CD4-positive, alpha-beta T cell treated with Interleukin-15 for 4 hours (primary cell): Measurements from ENCODE around the gene OR56A5.
"Not testable (repeated sequence)": the region's sequence is repeated elsewhere in the genome, so short reads cannot be mapped to it uniquely, and the experiment has no call there.

Experiments used
- DNase-seq: peaks from one replicate; pipeline ENCODE4 v3.0.0-alpha.2; 2020; ENCODE audit warnings: low spot score

Gene OR56A5, protein sequence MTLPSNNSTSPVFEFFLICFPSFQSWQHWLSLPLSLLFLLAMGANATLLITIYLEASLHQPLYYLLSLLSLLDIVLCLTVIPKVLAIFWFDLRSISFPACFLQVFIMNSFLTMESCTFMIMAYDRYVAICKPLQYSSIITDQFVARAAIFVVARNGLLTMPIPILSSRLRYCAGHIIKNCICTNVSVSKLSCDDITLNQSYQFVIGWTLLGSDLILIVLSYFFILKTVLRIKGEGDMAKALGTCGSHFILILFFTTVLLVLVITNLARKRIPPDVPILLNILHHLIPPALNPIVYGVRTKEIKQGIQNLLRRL

DNA sequence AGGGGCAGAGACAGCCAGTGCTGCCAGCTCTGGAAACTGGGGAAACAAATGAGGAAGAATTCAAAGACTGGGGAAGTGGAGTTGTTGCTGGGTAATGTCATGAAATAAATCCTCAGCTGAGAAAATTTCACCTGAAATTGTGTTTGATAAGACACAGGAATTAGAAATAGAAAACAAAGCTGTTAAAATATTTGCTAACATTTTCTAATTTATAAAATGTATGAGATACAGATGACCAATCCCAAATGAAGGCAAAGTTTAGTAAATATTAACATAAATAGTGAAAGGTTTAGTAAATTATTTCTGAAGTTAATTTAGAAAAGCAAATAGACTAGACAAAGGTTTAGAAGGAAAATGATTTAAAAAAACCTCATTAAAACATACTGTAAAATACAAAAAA lies at the start of gene OR56A5:
TSS of gene OR56A5 (minus strand) at position 101 of the 400 bp plus-strand sequence. CDS start at position 101, 0 bp downstream.
- DNase-seq: no peak

DNA sequence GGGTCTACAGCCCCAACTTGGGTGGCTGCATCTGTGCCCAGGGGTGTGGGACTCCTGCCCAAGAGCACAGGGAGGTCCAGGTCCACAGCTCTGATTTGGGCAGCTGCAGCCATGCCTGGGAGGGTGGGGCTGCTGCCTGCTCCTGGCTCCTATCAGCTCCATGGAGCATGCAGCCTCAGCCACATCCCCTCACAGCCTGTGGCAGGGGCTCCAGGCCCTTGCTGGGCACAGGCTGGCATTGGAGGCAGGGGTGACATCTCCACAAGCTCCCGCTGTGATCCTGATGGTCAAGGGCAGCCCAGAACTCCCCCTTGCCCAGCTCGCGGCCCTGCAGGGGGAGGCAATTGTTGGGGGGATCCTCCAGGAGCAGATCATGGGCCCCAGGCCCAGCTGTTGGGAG lies 44.7 kb upstream of the OR56A5 start:
- DNase-seq: no peak

GRCh38 chr11:6012035-6012668 lies 43.9 kb upstream of the OR56A5 start:
- no peak for DNase-seq

DNA sequence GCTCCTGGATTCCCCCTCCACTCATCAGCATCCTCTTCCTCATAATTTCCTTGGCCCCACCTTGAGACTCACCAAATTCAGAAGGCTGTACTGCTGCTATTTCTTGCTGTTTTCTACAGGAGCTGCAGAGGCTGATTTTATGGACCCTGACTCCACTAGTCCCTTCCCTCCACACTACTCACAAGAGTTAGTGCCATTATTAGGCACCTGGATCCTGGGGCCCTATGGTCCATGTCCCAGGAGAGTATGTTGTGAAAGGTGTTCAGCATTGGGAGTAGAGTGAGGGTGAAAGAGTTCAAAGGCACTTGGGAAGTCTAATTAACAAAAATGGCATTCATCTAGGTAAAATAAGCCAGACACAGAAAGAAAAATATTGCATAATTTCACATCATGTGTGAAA lies 38.6 kb upstream of the OR56A5 start, which contains the start of gene OR56A4:
TSS of gene OR56A4 (minus strand) at position 101 of the 400 bp plus-strand sequence. CDS start 3,954 bp downstream, outside the sequence.
- DNase-seq: no peak

DNA sequence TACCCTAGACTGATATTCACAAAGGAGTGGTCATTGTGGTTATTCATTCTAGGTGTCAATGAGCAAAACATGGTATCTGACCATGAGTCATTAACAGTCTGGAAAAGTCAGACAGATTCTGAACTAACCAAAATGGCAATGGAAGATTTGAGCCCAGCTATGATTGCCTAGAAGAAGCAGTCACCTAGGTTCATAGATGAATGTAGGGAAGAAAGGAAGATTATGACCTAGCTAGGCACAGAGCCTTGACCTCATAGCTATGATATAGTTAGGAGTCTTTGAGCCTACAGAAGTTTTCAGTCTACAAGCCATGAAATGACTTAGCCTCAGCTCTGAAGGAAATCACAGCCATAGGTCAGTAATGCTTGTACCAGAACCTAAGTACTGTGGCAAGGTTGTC lies 38.1 kb upstream of the OR56A5 start:
- DNase-seq: no peak

DNA sequence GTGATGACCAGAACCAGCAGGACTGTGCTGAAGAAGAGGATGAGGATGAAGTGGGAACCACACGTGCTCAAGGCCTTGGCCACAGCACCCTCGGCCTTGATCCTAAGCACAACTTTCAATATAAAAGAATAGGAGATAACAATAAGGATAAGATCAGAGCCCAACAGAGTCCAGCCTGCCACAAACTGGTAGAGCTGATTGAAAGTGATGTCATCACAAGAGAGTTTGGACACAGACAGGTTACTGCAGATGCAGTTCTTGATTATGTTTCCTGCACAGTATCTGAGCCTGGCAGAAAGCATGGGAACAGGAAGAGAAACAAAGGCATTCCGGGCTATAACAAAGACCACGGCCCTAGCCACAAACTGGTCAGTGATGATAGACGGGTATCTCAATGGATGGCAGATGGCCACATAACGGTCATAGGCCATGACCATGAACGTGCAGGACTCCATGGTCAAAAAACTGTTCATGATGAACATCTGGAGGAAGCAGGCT lies 34.0 kb upstream of the OR56A5 start:
- DNase-seq: no peak

DNA sequence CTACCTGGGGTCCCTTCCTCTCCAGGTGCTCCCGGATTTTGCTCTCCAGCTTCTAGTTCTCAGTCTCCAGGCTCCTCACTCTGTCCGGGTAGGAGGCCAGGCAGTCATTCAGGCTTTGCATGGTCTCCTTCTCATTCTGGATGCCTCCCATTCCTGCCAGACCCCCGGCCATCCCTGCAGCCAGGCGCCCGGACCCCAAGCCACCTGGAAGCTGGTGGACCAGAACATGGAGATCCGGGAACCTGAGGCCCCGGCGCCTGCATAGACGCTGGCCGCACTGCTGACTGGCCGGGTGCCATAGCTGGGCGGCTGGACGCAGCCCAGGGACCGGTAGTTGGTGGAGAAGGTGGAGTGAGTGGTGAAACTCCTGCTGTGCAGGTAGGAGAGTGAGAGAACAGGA lies 26.5 kb upstream of the OR56A5 start:
- DNase-seq: no peak

GRCh38 chr11:5992604-5993251 lies 24.4 kb upstream of the OR56A5 start:
- no peak for DNase-seq

DNA sequence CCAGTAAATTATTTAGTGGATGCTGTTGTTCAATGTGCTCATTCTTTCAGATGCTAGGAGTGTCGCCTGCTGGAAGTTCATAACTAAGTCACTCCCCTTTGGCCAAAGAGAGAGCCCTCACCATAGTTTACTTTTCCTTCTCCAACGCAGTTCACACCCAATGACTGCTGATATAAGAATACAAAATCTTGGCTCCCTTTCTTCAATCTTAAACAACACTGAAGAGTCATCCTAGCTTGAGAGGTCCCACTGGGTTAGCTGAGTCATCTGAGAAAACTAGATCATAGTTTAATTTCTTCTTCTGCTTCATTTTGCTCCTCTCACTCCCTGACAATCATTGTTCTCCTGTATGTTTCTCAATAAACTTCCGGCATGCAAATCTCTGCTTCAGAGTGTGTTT lies 23.9 kb upstream of the OR56A5 start:
- DNase-seq: no peak

- DNase-seq: no peak
Observed at GRCh38 chr11:5989203-5989602, 20.9 kb upstream of the OR56A5 start.

GRCh38 chr11:5986885-5987284 lies 18.6 kb upstream of the OR56A5 start, which contains the start of gene OR52L1:
OR52L1 (minus strand) TSS chr11:5986985; CDS start chr11:5986930, 55 bp downstream.
- no peak for DNase-seq

GRCh38 chr11:5983443-5983842 lies 15.1 kb upstream of the OR56A5 start:
- DNase-seq: no peak

DNA sequence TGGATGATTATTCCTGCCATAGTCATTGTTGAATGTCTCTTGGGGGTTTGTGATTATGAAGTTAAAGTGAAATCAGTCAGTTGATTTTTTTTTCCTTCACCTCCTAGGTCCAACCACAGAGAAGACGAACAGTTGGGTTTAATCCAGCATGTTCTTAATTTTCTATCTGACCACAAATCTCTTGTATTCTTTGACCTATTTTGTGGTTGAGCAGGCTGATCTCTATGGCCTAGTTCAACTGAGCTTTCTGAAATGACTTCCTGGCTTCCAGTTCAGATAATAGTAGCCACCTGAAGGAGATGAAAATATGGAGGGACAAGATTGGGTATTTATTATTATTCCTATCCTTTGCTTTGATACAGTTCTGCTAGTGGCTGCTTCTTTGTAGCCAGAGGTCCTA lies 5.2 kb upstream of the OR56A5 start:
- no peak for DNase-seq

GRCh38 chr11:5967708-5968107 lies 586 bp downstream of the OR56A5 start:
- DNase-seq: no peak

DNA sequence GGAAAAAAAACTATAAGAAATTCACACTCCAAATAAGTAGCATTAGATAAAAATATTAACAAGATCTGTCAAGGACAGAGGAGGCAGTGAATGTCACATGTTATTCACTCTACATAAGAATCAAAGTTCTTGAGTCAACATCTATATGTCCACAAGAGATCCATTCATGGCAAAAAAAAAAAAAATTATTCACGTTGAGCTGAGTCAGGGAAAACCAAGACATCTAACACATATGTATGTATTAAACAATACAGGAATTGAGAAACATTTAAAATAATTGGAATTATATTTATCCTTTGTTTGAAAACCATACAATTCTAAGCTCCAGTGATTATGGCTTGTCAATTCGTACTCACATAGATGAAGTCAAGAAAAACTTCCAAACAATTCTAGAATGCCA lies 1.3 kb downstream of the OR56A5 start:
- DNase-seq: no peak

DNA sequence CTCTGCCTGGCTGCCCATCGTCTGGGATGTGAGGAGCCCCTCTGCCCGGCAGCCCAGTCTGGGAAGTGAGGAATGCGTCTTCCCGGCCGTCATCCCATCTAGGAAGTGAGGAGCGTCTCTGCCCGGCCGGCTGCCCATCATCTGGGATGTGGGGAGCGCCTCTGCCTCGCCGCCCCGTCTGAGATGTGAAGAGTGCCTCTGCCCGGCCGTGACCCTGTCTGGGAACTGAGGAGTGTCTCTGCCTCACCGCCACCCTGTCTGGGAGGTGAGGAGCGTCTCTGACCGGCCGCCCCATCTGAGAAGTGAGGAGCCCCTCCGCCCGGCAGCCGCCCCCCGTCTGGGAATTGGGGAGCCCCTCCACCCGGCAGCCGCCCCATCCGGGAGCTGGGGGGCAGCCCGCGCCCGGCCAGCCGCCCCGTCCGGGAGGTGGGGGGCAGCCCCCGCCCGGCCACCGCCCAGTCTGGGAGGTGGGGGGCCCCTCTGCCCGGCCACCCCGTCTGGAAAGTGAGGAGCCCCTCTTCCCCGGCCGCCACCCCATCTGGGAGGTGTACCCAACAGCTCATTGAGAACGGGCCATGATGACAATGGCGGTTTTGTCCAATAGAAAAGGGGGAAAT lies 7.5 kb downstream of the OR56A5 start:
- not testable (repeated sequence) for DNase-seq

- DNase-seq: no peak
Observed at GRCh38 chr11:5955586-5955985, 12.7 kb downstream of the OR56A5 start.

DNA sequence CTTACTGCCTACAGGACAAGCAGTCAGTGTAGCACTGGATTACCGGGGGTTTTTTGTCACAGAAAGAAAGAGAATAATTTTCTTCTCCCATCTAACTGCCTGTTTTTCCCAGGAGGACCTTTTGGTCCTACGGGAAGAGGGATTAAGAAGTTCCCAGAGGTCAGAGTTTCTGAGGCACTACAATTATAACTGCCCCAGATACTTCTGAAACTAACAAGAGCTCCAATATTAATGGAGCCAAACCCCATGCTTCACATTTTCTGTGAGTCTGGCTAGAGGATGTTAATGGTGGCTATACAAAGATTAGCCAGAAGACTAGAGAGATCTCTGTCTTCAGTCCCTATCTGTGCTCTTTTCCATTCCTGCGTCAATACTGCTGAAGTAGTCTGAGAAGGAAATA lies 26.3 kb downstream of the OR56A5 start, which contains the start of gene OR56A3:
TSS of gene OR56A3 (plus strand) at position 301 of the 400 bp plus-strand sequence. CDS start 5,096 bp downstream, outside the sequence.
- DNase-seq: no peak

GRCh38 chr11:5940748-5941147 lies 27.5 kb downstream of the OR56A5 start:
- DNase-seq: no peak

DNA sequence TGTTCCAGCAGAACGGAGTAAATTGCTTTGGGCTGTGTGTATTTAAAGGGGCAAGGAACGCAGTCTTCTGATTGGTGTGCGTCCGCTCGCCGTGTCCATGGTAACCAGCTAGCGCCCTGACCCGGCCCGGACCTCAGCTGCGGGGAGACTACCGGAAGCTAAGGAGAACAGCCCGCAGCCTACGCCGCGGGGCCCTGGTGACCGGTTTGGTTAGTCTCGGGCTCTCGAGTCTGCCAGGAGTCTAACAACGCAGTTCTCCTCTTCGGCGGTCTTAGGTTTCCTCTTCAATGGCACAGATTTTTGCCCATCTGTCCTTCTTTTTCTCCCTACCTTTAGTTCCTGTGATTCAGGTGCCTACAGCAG lies 29.7 kb downstream of the OR56A5 start:
- no peak for DNase-seq

DNA sequence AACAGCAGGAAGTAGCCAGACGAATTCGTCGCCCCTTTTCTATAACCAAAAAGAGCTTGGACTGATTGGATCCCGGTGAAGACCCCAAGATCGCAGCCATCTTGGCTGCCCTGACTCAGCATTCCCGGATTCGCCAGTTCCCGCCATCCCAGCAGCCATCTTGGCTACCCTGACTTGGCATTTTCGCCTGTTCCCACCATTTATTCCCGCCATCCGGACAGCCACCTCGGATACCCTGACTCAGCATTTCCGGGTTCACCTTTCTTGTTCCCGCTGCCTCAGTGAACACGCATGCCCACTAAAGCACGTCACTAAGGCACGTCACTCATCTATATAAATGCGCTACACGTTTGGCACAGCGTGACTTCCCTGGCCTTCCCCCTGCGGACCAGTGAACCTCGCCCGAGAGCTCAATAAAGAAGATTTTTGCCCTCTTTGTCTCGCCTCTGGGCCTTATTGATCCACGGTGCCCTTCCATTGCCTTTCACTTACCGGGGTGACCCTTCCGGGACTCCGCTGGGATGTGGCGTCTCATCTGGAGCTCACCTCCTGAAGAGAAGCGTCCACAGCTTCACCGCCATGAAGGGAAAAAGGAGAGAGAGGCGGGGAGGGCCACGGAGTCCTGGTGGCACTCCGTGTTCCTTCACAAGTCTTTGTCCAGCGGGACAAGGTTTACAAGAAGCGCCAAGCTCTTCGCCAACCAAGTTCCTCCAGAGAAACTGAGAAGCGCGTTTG lies 30.3 kb downstream of the OR56A5 start:
- DNase-seq: no peak

DNA sequence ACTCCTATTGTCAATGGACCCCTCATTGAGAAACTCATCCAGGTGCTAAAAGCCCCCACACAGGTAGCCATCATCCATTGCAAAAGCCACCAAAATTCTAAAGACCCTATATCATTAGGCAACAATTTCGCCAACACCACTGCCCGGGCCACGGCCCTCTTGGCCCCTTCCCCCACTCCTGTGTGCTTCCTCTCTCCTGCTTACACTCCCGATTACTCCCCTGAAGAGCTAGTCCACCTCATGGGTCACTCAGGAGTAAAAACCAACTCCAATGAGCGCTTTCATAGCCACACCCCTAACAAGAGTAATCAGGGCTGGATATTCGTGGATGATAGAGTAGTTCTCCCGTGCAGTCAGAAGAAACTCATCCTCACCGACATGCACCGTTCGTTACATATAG lies 35.2 kb downstream of the OR56A5 start:
- no peak for DNase-seq
